Panc1 (cell line): Measurements from ENCODE around the gene APCDD1. TPM values are rescaled to one million over a fixed set of nuclear protein-coding genes. Genes with fewer than 3 reads are reported as not detected.

Experiments used
- ATAC-seq: fragments of 200-7000 bp; cut with Tn5 transposase; 2 replicates; pipeline ENCODE4 v1.9.1; 2020; ENCODE audit warnings: mild to moderate bottlenecking, moderate library complexity
- BruUV-seq: library from RNA; stranded (reverse); fragments of 400-500 nt; replicated peaks from 2 replicates; lab custom pipeline; 2021; lab: Mats Ljungman, UMichigan
- CTCF ChIA-PET: fragments of 300-600 bp; sonication (Branson Sonifier 250); formaldehyde crosslinking; loops from one replicate; lab custom pipeline; 2022; ENCODE audit warnings: antibody characterized with exemption; lab: Charles Lee
- POLR2A ChIA-PET: fragments of 300-600 bp; sonication (Branson Sonifier 250); formaldehyde crosslinking; loops from one replicate; lab custom pipeline; 2022; ENCODE audit warnings: antibody characterized with exemption; lab: Charles Lee
- DNase-seq: peaks from one replicate; pipeline ENCODE4 v3.0.0-alpha.2; 2010; ENCODE audit warnings: low read depth, low spot score
- H3K27ac ChIP-seq: 2 replicates; pipeline ENCODE4 v1.5.1; 2011; ENCODE audit warnings: mild to moderate bottlenecking, low read length, inconsistent platforms
- H3K27me3 ChIP-seq: fragments of 200-500 bp; sonication (Bioruptor generic); 2 replicates; pipeline ENCODE4 v1.6.0; 2014; ENCODE audit warnings: low read length, inconsistent platforms; ENCODE audit not compliant: control insufficient read depth, insufficient read depth
- H3K36me3 ChIP-seq: fragments of 200-500 bp; sonication (Bioruptor generic); 2 replicates; pipeline ENCODE4 v1.5.1; 2014; ENCODE audit warnings: inconsistent platforms, mild to moderate bottlenecking, low read length, moderate library complexity; ENCODE audit not compliant: control insufficient read depth, insufficient read depth
- H3K4me1 ChIP-seq: 2 replicates; pipeline ENCODE4 v1.5.1; 2011; ENCODE audit warnings: inconsistent platforms, mild to moderate bottlenecking, low read length, moderate library complexity; ENCODE audit not compliant: control insufficient read depth, insufficient read depth
- H3K4me3 ChIP-seq, 2 experiments: 2 replicates each; pipeline ENCODE4 v1.5.1; 2011 to 2012; ENCODE audit warnings: low read depth in 2 of 2, low read length in 2 of 2, mild to moderate bottlenecking in 2 of 2, inconsistent platforms in 1 of 2, moderate library complexity in 1 of 2
- H3K9me3 ChIP-seq: fragments of 200-500 bp; sonication (Bioruptor generic); 2 replicates; pipeline ENCODE4 v1.5.1; 2014; ENCODE audit warnings: low read depth, mild to moderate bottlenecking, inconsistent platforms, low read length, moderate library complexity; ENCODE audit not compliant: control insufficient read depth, insufficient read depth
- CTCF ChIP-seq: fragments of 450-650 bp; IDR thresholded peaks from 2 replicates; pipeline ENCODE4 v1.5.1; 2017; ENCODE audit warnings: mild to moderate bottlenecking
- POLR2AphosphoS5 ChIP-seq: IDR thresholded peaks from 2 replicates; pipeline ENCODE4 v1.6.1; 2012; ENCODE audit warnings: mild to moderate bottlenecking, low read depth, low read length, moderate library complexity
- REST ChIP-seq, 2 experiments: IDR thresholded peaks; 2 replicates each; pipeline ENCODE4 v1.6.1; 2011 to 2012; ENCODE audit warnings: low read depth in 2 of 2, control low read depth in 1 of 2, low read length in 1 of 2, mild to moderate bottlenecking in 1 of 2, moderate library complexity in 1 of 2; ENCODE audit not compliant: insufficient read depth in 1 of 2
- SIN3A ChIP-seq: IDR thresholded peaks from 2 replicates; pipeline ENCODE4 v1.6.1; 2012; ENCODE audit warnings: low read depth, mild to moderate bottlenecking, low read length, moderate library complexity, borderline replicate concordance; ENCODE audit not compliant: insufficient read depth
- TCF7L2 ChIP-seq: IDR thresholded peaks from 2 replicates; pipeline ENCODE4 v1.6.1; 2011; ENCODE audit warnings: mild to moderate bottlenecking, low read depth, low read length, inconsistent platforms
- in situ Hi-C: cut with HindIII; loops from 2 replicates; pipeline ENCODE4 v1.10.0; 2016; ENCODE audit warnings: low sequenced_read_pairs, low pct_unique_long_range_greater_than_20kb
- intact Hi-C: fragments of 100-400 bp; cut with micrococcal nuclease; formaldehyde crosslinking; loops from one replicate; pipeline ENCODE4 v1.10.0; 2022; ENCODE audit not compliant: unreplicated experiment
- total RNA-seq: library from RNA; stranded (reverse); gene quantifications from one replicate; pipeline ENCODE4 v1.2.1, GENCODE V29; 2021; ENCODE audit not compliant: unreplicated experiment

Gene APCDD1
- total RNA-seq, 1 experiment from 2014 or later: 0.36 TPM

- ChIA-PET CTCF (no interaction called here), POLR2A (no interaction called here)
- H3K4me3 ChIP-seq: no peak overlapping the region
- TF ChIP-seq TCF7L2: no peak
- H3K27ac ChIP-seq: no peak overlapping the region
- no TSS peak for BruUV-seq
- no peaks in the 10 kb centered on the region for H3K9me3 ChIP-seq
- no peak for ATAC-seq
- no peak for DNase-seq
- in situ Hi-C loops (no loop called here), intact Hi-C loops (no loop called here)
- peaks cover 10% of the 10 kb centered on the region for H3K4me1 ChIP-seq
- H3K36me3 ChIP-seq: peaks cover 3% of the 10 kb centered on the region; the same call in 1 of the 2 replicates
- H3K27me3 ChIP-seq: no peaks in the 10 kb centered on the region
Measured at GRCh38 chr18:10533111-10533510, 78.7 kb downstream of the APCDD1 start.

GRCh38 chr18:10536280-10536679 is 81.8 kb downstream of the APCDD1 start:
- no peak for TF ChIP-seq TCF7L2
- TF ChIP-seq CTCF: no peak
- TF ChIP-seq REST (IDR thresholded peaks at IDR 0.05; ENCODE audit: insufficient read depth in 1 of 2, low read depth in 2 of 2, low read length in 1 of 2): no peak
- TF ChIP-seq POLR2AphosphoS5: no peak
- TF ChIP-seq SIN3A: no peak
- H3K27ac ChIP-seq: no peak overlapping the region
- no peak overlapping the region for H3K4me3 ChIP-seq
- DNase-seq (no peak), ATAC-seq (no peak)
- POLR2A ChIA-PET: no interaction called here
- BruUV-seq: no TSS peak
- CTCF ChIA-PET: no interaction called here
- peaks cover 10% of the 10 kb centered on the region; the same call in 1 of the 2 replicates for H3K36me3 ChIP-seq
- intact Hi-C loops: no loop called here
- in situ Hi-C loops: no loop called here
- no peaks in the 10 kb centered on the region for H3K9me3 ChIP-seq
- H3K27me3 ChIP-seq: no peaks in the 10 kb centered on the region
- no peaks in the 10 kb centered on the region; the same call in 1 of the 2 replicates for H3K4me1 ChIP-seq

GRCh38 chr18:10537765-10538164 is 83.3 kb downstream of the APCDD1 start:
- DNase-seq: no peak
- CTCF ChIA-PET: interaction anchor here (0.6 kb wide), 1 partner anchor 12 kb away, joined by 7 read pairs; the partner anchor contains the start of gene NAPG

More at GRCh38 chr18:10537765-10538164, 83.3 kb downstream of the APCDD1 start:
- no peak for ATAC-seq
- Histone ChIP-seq H3K36me3 (peaks cover 15% of the 10 kb centered on the region), H3K27ac (no peak overlapping the region), H3K9me3 (no peaks in the 10 kb centered on the region), H3K27me3 (no peaks in the 10 kb centered on the region), H3K4me3 (no peak overlapping the region), H3K4me1 (no peaks in the 10 kb centered on the region)
- in situ Hi-C loops: no loop called here
- no TSS peak for BruUV-seq
- TF ChIP-seq REST (IDR thresholded peaks at IDR 0.05; ENCODE audit: insufficient read depth in 1 of 2, low read depth in 2 of 2, low read length in 1 of 2): no peak
- TF ChIP-seq TCF7L2: no peak
- TF ChIP-seq POLR2AphosphoS5: no peak
- no peak for TF ChIP-seq CTCF
- no peak for TF ChIP-seq SIN3A
- intact Hi-C loops: no loop called here
- POLR2A ChIA-PET: no interaction called here
